Left cardiac atrium (tissue), 4 donors: Measurements from ENCODE around the gene CHI3L1. TPM values are rescaled to one million over a fixed set of nuclear protein-coding genes. Genes with fewer than 3 reads are reported as not detected.

ENCODE experiments used
- ATAC-seq, 2 donors: fragments of 200-7000 bp; cut with Tn5 transposase; one replicate each; pipeline ENCODE4 v1.9.1; 2020; ENCODE audit warnings: mild to moderate bottlenecking in 2 of 2, moderate library complexity in 2 of 2
- DNase-seq: peaks from one replicate; pipeline ENCODE4 v3.0.0-alpha.2; 2020
- intact Hi-C, 2 donors: fragments of 100-400 bp; cut with DNase I; formaldehyde crosslinking; loops; one replicate each; pipeline versions ENCODE4 v1.14.1 to v1.15.1; 2022 to 2023
- total RNA-seq, 2 donors: library from RNA; stranded (reverse); fragmentation: NEBNext Ultra II Directional; extraction: Animal tissue kit (Norgen Biotek cat#: 25700); gene quantifications; one replicate each; pipeline ENCODE4 v1.2.1, GENCODE V29; 2021
- donor health status: DM: no; HTN: yes; CAD: no.
- donor health status: DM: no; HTN: yes; CAD: no; lungs with severe emphysema.
- donor health status: DM: yes; HTN: yes; CAD: no.
- donor health status: Dilated cardiomyopathy.

The CHI3L1 gene
- total RNA-seq, 2 donors from 2014 or later: 6.1 to 20.4 TPM

DNA sequence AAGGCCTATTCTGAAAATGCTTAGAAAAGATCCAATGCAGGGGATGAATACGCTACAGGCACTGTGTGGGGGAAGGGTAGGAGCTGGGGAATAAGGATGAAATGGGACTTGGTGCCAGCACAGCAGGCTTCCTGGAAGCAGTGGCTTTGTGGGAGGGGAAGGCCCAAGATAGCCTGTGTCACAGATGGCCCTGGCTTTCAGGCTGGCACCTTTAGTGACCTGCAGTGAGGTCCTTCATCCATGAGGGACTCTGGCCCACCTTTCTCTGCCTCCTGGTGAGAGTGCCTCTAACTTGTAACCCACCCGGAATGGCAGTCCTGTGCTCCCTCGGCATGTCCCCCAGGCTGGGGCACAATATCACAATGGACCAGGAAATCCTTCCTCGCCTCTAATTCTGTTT, 919 bp downstream of the CHI3L1 start:
- DNase-seq: no peak
- ATAC-seq: no peak
- intact Hi-C loops: no loop called here

DNA sequence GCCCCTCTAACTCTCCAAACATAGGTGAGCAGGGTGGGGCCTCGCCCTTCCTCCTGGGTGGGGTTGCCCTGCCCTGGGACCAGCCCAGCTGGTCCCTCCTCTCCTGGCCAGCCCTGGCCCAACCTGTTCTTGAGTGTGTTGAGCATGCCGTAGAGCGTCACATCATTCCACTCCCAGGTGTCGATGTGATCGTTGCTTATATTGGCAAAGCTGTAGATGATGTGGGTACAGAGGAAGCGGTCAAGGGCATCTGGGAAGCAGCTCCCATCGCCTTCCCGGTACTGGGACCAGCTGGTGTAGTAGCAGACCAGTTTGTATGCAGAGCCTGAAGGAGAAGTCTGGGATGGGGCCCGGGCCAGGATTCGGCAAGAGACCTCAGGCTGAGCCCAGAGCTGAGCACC, 1.4 kb downstream of the CHI3L1 start:
- intact Hi-C loops: no loop called here

GRCh38 chr1:203184467-203184866, 2.0 kb downstream of the CHI3L1 start:
- intact Hi-C loops: no loop called here
- no peak for ATAC-seq
- DNase-seq: no peak

More for the DNA sequence above, 1.4 kb downstream of the CHI3L1 start:
- no peak for DNase-seq
- no peak for ATAC-seq

GRCh38 chr1:203183828-203184227, 2.7 kb downstream of the CHI3L1 start:
- DNase-seq: no peak

DNA sequence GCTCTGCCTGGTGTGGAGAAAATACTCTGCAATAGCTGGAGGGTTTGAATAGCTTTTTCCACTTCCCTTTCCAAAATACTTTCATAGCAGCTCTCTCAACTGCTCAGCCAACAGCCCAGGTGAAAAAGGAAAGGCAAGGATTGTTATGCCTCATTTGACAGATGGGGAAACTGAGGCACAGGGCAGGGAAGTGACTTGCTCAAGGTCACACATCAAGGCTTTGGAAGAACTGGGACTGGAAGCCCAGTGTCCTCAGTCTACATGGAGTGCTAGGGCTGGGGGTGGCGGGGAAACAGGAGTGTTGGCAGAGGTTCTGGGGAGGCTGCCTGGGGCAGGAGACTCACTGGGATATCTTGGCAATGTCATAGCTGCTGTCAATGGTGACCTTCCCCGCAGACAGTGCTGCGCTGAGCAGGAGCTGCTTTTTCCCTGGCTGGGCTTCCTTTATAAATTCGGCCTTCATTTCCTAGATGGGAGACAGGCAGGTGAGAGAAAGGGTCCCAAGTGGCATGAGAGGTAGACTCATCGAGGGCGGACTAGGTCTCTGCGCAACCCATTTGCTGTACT, 4.0 kb downstream of the CHI3L1 start:
- DNase-seq (no peak), ATAC-seq (no peak)
- intact Hi-C loops: no loop called here

More at GRCh38 chr1:203183828-203184227, 2.7 kb downstream of the CHI3L1 start:
- intact Hi-C loops: no loop called here
- ATAC-seq: no peak

DNA sequence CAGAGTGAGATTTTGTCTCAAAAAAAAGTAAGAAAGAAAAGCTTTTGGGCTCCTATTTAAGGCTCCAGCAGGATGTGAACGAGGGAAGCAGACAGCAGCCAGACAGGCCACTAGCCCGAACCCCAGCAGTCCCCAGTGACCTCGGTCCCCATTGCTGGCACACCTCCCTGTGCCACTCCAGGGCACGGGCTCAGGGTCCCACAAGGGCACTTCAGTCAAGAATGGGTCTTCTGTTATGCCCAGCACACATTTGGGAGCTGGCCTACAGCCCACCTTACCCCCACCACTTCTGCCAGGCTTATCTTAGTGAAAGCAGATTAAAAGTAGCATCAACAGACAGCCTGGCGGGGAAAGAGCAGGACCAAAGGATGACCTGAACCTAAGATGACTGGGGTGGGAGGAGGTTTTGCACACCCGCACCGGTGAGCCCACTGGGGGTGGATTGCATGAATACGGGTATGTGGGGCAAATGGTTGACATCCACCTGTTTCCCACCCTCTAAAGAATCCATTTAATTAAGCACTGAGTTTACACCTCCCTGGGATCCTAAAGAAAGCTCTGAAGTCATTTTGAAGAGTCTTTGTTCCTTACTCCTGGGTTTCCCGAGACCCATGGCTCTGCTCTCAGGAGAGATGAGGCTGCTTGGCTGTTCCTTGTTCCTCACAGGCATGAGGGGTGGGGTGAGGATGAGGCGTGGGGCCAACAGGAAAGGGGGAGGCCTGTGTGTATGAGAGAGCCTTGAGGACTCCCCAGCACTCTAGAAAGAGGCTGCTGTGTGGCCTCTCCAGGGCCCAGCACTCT, 4.7 kb downstream of the CHI3L1 start:
- DNase-seq: no peak
- intact Hi-C loops: no loop called here
- no peak for ATAC-seq

GRCh38 chr1:203180611-203181330, 5.7 kb downstream of the CHI3L1 start:
- DNase-seq: no peak
- intact Hi-C loops: no loop called here
- ATAC-seq: no peak

DNA sequence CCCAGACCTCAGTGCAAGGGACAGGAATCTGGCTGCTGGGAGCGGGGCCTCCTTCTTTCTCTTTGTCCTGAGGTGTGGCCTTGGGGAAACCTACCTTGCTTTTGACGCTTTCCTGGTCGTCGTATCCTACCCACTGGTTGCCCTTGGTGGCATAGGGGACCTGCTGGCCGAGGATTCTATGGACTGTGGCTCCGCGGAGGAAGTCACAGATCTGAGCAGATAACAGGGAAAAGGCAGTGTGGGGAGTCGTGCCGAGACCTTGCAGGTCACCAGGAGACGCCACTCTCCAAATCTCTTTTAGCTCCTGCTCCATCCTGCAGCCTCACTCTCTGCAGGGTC, 6.9 kb downstream of the CHI3L1 start:
- DNase-seq (no peak), ATAC-seq (no peak)
- intact Hi-C loops: no loop called here

DNA sequence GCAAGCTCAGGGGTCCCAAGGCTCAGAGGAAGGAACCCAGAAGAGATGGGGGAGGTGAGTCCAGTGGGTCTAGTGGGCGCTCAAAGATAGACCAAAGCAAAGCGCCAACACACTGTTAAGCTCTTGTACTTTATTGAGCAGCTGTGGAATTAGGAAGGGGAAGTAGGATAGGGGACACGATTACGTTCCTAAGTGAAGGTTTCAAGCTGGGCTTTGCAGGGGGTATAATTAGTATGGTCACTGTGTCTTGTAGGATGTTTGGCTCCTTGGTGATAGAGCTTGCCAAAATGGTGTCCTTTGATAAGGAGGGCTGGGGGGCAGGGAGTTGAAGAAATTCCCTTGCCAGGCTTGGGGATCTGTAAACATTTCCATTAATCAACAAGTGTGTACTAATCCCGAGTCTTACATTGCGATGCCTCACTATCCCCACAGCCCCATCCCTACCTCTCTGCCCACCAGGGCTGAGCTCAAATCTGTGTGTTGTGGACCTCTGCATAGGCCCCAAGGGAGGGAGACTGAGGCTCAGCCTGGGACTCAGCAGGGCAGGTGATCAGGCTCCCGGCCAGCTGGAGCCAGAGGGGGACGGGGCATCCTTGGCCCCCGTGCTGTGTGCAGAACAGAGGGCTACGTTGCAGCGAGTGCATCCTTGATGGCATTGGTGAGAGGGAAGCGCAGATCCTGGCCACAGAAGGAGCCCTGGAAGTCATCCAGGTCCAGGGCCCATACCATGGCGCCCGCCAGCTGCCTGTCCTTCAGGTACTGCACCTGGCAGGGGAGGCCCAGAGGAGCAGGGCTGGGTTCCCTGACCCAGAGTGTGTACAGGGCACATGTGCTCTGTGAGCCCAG, 7.5 kb downstream of the CHI3L1 start:
- intact Hi-C loops: no loop called here
- DNase-seq (no peak), ATAC-seq (no peak)

- no peak for DNase-seq
Measured at GRCh38 chr1:203178083-203178482, 8.4 kb downstream of the CHI3L1 start.

GRCh38 chr1:203177470-203178039, 8.9 kb downstream of the CHI3L1 start:
- DNase-seq: no peak
- peak in 1 of 2 donors; percentile 44 for ATAC-seq
- intact Hi-C loops: no loop called here

More at GRCh38 chr1:203178083-203178482, 8.4 kb downstream of the CHI3L1 start:
- ATAC-seq: no peak
- intact Hi-C loops: no loop called here

DNA sequence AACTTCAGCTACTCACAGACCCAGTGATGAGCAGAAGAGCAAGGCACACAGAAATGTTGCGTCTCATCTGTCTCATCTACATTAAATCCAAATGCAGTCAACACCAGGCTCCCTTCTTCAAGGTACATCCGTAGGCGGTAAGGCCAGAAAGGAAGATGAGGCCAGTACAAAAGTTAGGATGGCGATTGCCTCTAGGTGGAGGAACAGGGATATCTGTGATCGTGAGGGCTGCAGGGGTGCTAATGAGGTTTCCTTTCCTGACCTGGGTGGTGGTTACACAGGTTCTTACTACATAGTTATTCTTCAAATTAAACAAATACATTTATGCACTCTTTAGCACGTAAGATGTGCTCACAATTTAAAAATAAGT, 9.5 kb downstream of the CHI3L1 start:
- intact Hi-C loops: no loop called here
- ATAC-seq (no peak), DNase-seq (no peak)

DNA sequence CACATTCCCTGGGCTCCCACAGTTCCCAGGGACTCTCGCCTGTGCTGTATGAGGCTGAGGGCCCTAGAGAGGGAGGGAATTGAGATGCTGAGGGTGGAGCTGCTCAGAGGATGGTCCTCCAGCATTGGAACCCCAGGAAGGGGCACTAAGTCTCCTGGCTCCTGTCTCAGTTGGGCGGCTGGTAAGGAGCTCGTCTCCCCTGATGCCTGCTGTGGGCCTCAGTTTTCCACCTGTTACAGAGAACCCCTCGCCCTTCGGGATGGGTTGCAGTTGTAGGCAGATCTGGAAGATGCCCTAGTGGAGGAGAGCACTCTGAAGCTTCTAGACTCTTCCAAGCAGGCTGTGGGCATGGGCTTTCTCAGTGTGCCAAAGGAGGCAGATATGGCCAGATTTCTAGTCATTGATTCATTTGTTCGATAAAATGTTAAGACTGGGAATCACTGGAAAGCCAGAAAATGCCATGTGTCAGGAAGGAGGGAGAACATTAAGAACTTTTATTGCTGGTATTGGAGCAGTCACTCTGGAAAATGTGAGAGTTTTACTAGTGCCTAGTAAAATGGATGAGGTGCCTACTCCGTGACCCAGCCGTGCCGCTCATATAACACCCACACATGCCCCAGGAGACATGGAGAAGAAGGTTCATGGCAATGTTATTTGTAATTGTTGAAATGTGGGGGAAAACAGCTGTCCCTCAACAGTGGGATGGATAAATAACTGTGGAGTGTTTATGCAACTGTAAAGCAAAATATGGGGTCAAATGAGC, 10.1 kb downstream of the CHI3L1 start:
- DNase-seq (no peak), ATAC-seq (no peak)
- intact Hi-C loops: no loop called here

DNA sequence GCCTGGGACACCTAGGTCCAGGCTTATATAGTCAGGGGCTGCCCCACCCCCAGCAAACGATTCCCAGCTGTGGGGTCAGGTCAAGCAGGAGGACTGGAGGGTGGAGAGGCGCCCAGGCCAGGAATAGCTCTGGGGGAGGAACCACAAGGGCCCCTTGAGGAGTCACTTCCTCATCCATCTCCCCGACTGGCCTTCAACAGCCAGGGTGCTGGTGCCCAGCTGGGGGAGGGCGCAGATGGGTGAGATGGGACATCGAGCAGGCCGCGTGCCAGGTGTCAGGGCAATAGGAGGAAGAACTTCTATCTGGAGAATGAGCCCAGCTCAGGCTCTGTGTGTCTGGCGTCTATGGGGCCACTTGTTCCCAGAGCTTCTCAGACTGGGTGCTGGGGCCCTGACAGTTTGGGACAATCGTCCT, 10.7 kb downstream of the CHI3L1 start:
- intact Hi-C loops: no loop called here

GRCh38 chr1:203175237-203175826, 11.2 kb downstream of the CHI3L1 start, which contains the start of gene MYBPH:
MYBPH (minus strand) TSS chr1:203175826; CDS start chr1:203175755, 71 bp downstream.
- no peak for DNase-seq
- intact Hi-C loops: no loop called here
- ATAC-seq: no peak

More for the DNA sequence above, 10.7 kb downstream of the CHI3L1 start:
- no peak for DNase-seq
- peak; percentile 50 to 60 for ATAC-seq

DNA sequence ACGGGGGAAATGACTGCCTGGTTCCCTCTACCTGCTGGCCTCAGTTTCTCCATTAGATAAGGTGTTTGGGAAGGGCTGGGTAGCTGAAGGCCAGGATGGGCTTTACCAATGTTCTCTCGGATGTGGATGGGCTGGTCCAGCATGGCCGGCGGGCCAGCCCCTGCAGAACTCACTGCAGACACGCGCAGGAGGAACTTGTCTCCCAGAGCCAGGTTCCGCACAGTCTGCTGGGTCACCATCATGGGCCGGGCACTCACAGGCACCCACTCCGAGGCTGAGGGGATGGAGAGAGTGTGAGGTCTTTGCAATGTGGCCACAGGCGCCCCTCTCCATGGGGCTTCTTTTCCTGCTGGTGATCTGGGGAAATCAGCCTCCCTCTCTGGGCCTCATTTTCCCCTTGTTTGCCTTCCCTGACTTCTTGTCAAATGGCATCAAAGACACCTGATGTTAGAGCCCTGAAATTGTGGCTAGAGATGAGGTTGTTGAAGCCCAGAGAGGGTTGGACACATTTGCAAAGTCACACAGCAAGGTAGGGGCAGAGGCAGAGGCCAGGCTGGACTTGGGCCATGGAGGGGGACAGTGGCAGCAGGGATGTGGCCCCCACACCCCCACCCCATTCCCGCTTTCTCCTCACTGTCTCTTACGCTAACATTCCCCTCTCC, 12.0 kb downstream of the CHI3L1 start:
- intact Hi-C loops: loop anchor here in 1 of 2 donors (5.0 kb wide), 2 partner anchors 43 to 137 kb away; no protein-coding TSS in a partner anchor
- ATAC-seq (no peak), DNase-seq (no peak)

- DNase-seq: no peak
- intact Hi-C loops: loop anchor here in 1 of 2 donors (2.0 to 5.0 kb wide), 3 partner anchors 44 to 136 kb away; no protein-coding TSS in a partner anchor
- ATAC-seq: no peak
Measured at GRCh38 chr1:203173566-203173965, 12.9 kb downstream of the CHI3L1 start.
